CD4-positive, alpha-beta T cell treated with Interleukin-2 at 100 ng/mL for 4 hours (primary cell): Measurements from ENCODE around the gene ZNF576.
"Not testable (repeated sequence)": the region's sequence is repeated elsewhere in the genome, so short reads cannot be mapped to it uniquely, and the experiment has no call there.

Experiments used
- DNase-seq: peaks from one replicate; pipeline ENCODE4 v3.0.0-alpha.2; 2020; ENCODE audit warnings: low spot score

Gene ZNF576

GRCh38 chr19:43626838-43627237 lies 30.4 kb downstream of the ZNF576 start:
- DNase-seq: no peak

- no peak for DNase-seq
Observed at GRCh38 chr19:43628646-43629326, 32.4 kb downstream of the ZNF576 start.

- DNase-seq: no peak
Observed at GRCh38 chr19:43631491-43631890, 35.1 kb downstream of the ZNF576 start.

GRCh38 chr19:43633520-43633919 lies 37.1 kb downstream of the ZNF576 start:
- no peak for DNase-seq

- no peak for DNase-seq
Observed at GRCh38 chr19:43634068-43634467, 37.7 kb downstream of the ZNF576 start.

- DNase-seq: no peak
Observed at GRCh38 chr19:43634506-43634871, 38.1 kb downstream of the ZNF576 start.

GRCh38 chr19:43634872-43635560 lies 38.6 kb downstream of the ZNF576 start:
- no peak for DNase-seq

GRCh38 chr19:43635561-43635940 lies 39.2 kb downstream of the ZNF576 start:
- not testable (repeated sequence) for DNase-seq

GRCh38 chr19:43636121-43636683 lies 39.8 kb downstream of the ZNF576 start:
- no peak for DNase-seq

GRCh38 chr19:43638214-43638994 lies 42.0 kb downstream of the ZNF576 start:
- DNase-seq: no peak

- DNase-seq: no peak
Observed at GRCh38 chr19:43638995-43639518, 42.7 kb downstream of the ZNF576 start.

- DNase-seq: peak; percentile 35
Observed at GRCh38 chr19:43639519-43640423, 43.4 kb downstream of the ZNF576 start, which contains the start of gene CADM4. Gene CADM4, minus strand, starts transcription at chr19:43639850. Its CDS starts 60 bp downstream, at chr19:43639790.

GRCh38 chr19:43640424-43640757 lies 44.0 kb downstream of the ZNF576 start:
- DNase-seq: no peak

- no peak for DNase-seq
Observed at GRCh38 chr19:43641333-43641732, 44.9 kb downstream of the ZNF576 start.

GRCh38 chr19:43642531-43642930 lies 46.1 kb downstream of the ZNF576 start:
- no peak for DNase-seq

- DNase-seq: no peak
Observed at GRCh38 chr19:43643326-43643725, 46.9 kb downstream of the ZNF576 start.

- no peak for DNase-seq
Observed at GRCh38 chr19:43644181-43644580, 47.8 kb downstream of the ZNF576 start.

- DNase-seq: no peak
Observed at GRCh38 chr19:43648633-43649032, 52.2 kb downstream of the ZNF576 start.

GRCh38 chr19:43649514-43649913 lies 53.1 kb downstream of the ZNF576 start:
- no peak for DNase-seq

- not testable (repeated sequence) for DNase-seq
Observed at GRCh38 chr19:43650276-43650675, 53.9 kb downstream of the ZNF576 start.
